GM03348 (cell line): ENCODE data around the gene AFAP1.

Source experiments
- DNase-seq: peaks from one replicate; pipeline ENCODE4 v3.0.0; 2012; ENCODE audit warnings: low spot score

Gene AFAP1

GRCh38 chr4:7802093-7802726, 137.5 kb downstream of the AFAP1 start:
- DNase-seq: peak; percentile 89

- no peak for DNase-seq
Measured at GRCh38 chr4:7801641-7802040, 138.0 kb downstream of the AFAP1 start.

DNA sequence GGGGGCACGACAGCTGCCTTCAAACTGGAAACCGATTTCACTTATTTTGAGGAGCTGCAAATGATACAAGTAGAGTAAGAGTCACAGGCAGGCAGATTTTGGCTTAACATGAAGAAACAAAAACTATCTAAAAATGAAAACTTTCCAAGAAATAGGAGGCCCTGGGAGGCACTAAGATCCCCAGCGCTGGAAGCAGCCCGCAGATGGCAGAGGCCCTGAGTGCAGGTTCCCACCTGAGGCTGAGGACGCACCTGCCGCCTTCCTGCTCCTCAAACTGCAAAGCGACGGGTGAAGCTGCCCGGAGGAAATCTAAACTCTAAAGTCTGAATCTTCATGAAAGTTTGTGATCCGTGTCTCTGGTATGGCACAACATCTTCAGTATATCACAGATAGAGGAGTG, 138.7 kb downstream of the AFAP1 start:
- DNase-seq: no peak

GRCh38 chr4:7800410-7800809, 139.3 kb downstream of the AFAP1 start:
- no peak for DNase-seq

- DNase-seq: no peak
Measured at GRCh38 chr4:7799736-7800135, 139.9 kb downstream of the AFAP1 start.

DNA sequence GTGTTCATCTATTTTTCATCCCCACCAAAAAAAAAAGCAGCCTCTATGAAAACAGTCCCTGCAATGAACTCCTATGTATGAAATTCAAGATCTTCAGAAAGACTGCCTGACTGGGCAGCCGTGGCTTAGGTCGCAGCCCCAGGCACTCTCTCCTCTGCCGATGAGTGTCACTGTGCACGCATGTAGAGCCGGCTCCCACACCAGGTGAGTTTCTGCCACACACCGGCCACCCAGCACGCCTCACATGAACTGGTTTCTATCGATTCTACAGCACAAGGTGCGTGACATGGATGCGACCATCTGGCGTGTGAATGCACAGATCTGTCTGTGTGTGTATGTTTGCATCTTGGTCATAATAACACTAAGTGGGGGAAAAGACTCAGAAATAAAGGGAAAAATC, 140.4 kb downstream of the AFAP1 start:
- DNase-seq: no peak

GRCh38 chr4:7798178-7798995, 141.3 kb downstream of the AFAP1 start:
- no peak for DNase-seq

GRCh38 chr4:7797330-7797729, 142.3 kb downstream of the AFAP1 start:
- no peak for DNase-seq

DNA sequence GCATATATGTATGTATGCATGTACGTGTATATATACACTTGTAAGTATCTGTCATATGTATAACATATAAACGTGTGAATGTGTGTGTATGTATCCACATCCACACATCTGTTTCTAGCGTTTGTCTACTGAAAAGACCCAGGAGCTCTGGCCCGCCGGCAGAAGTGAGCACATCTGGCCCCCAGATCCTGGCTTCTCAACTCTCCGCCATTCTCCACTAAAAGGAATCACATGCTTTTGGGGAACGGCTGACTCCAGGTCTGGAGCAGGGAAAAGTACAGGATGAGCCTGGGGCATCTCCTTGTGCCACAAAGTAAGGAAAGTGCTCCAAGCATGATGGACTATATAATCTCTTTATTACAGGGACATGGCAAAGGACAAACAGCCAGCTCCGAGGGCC, 143.7 kb downstream of the AFAP1 start:
- DNase-seq: no peak

DNA sequence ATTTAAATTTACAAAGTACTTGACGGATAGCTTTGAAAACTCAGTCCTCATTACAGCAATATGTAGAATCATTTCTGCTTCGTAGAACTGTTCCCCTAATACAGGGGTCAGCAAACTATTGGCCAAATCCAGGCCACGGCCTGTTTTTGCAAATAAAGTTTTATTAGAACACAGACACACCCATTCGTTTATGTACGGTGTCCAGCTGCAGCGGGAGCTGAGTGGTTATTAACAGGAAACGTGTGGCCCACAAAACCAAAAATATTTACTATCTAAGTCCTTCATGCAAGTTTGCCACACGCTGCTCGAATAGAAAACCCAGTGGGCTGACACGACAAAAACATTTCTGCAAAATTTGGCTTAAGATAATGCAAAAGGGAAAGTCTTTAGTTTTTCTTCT, 146.5 kb downstream of the AFAP1 start:
- DNase-seq: no peak

- DNase-seq: no peak
Measured at GRCh38 chr4:7792616-7793015, 147.0 kb downstream of the AFAP1 start.

DNA sequence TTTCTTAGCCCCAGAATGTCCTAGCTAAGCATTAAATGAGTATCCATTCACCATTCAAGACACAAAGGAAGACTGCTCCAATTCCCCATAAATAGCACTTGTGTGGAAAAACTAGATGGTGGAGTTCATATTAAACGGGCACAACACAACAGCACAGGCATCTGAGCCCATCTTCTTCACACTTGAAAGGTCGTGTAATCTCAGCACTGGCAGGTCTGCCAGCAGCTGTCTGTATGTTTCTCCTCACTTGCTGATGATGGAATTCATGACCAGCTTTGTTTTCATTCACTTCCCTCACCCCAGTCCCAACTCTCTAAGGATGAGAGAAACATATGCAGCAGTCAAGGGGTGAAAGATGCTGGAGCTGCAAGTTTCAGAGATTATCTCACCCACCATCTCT, 148.7 kb downstream of the AFAP1 start:
- DNase-seq: no peak

DNA sequence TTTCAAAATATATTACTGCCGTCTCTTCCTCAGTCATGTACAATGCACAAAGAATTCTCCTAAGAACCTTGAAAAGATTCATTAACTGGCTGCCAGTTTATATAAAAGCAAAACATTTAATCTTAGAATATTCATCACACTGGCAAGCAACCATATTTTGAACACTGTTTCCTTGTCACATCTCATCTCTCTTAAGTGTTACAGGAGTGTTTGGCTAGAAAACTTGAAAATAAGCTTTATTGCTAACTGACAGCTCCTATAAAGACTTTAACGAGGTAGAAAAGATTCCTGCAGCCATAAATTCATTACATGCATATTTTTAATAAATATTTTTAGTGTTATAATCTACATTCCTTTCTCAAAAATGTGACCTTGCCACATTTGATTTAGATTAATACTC, 149.6 kb downstream of the AFAP1 start:
- DNase-seq: no peak

GRCh38 chr4:7788694-7789425, 150.8 kb downstream of the AFAP1 start:
- DNase-seq: peak; percentile 52

DNA sequence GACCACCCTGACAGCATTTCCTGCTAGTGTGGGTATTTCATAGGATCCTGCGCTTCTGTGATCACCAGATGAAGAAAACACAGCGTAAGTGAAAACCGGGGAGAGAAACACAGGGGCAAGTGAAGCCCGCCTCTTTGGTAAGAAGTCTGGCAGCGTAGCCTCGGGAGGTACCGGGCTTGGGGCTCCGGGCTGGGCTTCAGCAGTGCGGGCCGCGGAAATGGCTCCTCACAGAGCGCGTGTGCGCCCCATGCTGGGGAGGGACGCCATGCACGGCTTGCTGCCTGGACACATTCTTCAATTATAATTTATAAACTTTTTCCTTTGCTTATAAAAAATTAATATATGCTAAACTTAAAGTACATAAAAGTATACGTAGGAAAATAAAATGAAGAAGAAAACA, 151.5 kb downstream of the AFAP1 start:
- no peak for DNase-seq

DNA sequence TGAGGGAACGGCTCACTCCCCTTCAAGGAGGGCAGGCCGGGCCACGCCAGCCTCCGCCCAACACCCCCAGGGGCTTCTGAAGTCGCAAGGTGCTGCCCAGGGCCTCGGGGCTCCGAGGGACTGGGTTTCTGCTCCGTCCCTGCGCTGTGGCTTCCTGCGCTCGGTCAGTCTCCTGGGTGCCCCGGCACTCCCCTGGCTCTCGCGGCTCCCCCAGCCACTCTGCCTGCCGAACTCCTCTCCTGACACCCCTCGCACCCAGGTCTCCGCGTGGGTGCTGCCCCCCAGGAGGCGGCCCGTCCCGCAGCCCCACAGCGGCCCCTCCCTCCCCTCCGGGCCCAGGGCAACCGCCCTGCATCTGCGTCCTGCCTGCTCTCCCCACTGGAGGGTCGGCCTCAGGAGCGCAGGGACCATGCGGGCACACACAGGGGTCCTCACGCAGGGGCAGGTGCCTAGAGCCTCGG, 151.9 kb downstream of the AFAP1 start:
- no peak for DNase-seq

GRCh38 chr4:7787067-7787466, 152.6 kb downstream of the AFAP1 start:
- DNase-seq: no peak

- no peak for DNase-seq
Measured at GRCh38 chr4:7786517-7786916, 153.1 kb downstream of the AFAP1 start.

DNA sequence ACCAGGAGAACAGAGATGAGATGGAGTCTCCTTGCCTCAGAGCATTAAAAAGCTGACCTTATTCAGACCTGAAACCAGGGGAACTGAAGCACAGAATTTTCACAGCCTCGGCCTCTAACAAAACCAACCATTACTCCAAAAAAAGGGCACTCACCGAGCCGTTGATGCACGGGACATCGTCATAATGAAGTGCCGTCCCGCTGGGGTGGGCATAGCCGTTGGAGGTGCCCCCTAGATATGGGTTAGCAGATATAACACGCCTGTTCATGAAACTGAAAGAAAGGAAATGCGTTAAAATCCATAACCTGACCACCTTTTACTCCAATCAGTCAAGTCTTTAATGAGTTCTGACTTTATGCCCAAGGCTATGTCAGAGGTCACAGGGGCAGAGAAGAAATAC, 153.6 kb downstream of the AFAP1 start:
- DNase-seq: no peak

DNA sequence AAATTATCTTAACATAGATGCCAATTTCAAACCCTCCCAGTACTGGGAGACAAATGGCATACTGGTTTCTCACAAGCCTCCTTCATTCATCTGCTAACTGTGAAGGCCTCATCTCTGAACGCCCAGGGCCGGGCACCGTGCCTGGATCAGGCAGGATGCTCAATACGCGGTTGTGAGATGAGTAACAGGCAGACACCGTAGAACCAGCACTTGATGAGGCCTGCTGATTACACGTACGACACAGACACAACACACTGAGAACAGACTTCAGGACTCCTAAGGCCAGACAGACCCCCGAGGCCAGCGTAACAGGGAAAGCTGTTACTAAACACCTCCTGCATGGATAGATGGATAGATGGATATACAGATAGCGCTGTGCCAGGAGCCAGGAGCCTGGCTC, 154.6 kb downstream of the AFAP1 start:
- DNase-seq: no peak

DNA sequence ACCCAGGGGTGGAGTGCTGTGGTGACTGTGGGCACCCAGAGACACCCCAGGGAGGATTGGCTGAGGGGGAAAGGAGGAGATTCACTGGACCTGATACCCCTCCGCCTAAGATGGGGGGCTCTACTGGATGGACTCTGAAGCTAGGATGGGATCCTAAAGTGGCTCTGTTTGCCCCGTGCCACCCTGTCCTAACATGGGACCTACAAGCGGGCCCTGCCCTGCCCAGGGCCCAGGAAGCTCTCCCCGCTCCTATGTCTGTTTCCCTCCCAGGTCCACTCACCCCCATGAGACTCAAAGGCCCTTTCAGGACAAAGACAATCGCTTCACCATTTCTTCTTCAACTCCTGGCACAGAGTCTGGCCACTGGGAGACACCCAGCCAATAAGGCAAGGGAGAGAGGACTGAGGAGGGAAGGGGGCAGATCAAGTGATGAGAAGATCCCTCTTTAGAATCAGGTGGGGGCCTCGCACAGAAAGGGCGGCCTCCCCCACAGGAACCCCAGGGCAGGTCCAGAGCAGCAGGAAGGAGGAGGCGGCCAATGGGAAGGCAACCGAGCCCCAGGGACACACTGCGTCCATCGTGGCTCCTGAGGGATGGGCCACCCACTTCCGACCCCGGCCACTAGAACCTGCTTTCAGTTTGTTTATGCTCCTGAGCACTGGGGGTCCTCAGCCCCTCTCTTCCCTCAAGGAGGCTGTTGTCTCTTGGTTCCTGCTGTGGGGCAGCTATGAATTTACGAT, 155.4 kb downstream of the AFAP1 start:
- DNase-seq: no peak

GRCh38 chr4:7783541-7783940, 156.1 kb downstream of the AFAP1 start:
- no peak for DNase-seq
